A549 (cell line): ENCODE results near the gene RAD18. TPM values are rescaled to one million over a fixed set of nuclear protein-coding genes. Genes with fewer than 3 reads are reported as not detected.

Source experiments
- ATAC-seq, 2 experiments: fragments of 200-7000 bp in 1 of 2; fragments of >200 bp in 1 of 2; cut with Nextera tagmentation in 1 of 2; cut with Tn5 transposase in 1 of 2; 3 replicates each; pipeline versions ENCODE4 v1.8.0 to v1.9.1; 2018 to 2020; ENCODE audit warnings: mild to moderate bottlenecking in 1 of 2, moderate library complexity in 1 of 2
- CTCF ChIA-PET: fragments of 300-600 bp; sonication (Branson Sonifier 250); formaldehyde crosslinking; extraction: SDS; loops from one replicate; lab custom pipeline; 2021; ENCODE audit warnings: antibody characterized with exemption, inconsistent platforms; lab: Yijun Ruan, JAX
- POLR2A ChIA-PET: fragments of 350-600 bp; formaldehyde crosslinking; extraction: SDS; loops from one replicate; lab custom pipeline; 2021; ENCODE audit warnings: antibody characterized with exemption, inconsistent platforms; lab: Yijun Ruan, JAX
- DNase-seq, 2 experiments: peaks; one replicate each; pipeline versions ENCODE4 v3.0.0 to v3.0.0-alpha.2; 2011 to 2016; ENCODE audit warnings: low read depth in 1 of 2, low spot score in 1 of 2
- FAIRE-seq: peaks from 2 replicates; lab custom pipeline; 2011; peaks lifted over from hg19 to GRCh38; lab: Jason Lieb, UNC
- H3K27ac ChIP-seq, 2 experiments: fragments of >200 bp; sonication (Bioruptor Twin); formaldehyde crosslinking; 3 replicates each; pipeline ENCODE4 v1.5.1; 2016 to 2017
- H3K4me1 ChIP-seq: fragments of >200 bp; sonication (Bioruptor Twin); formaldehyde crosslinking; 3 replicates; pipeline ENCODE4 v1.6.1; 2016
- H3K4me2 ChIP-seq: fragments of >200 bp; sonication (Bioruptor Twin); formaldehyde crosslinking; 3 replicates; pipeline ENCODE4 v1.6.1; 2016
- H3K4me3 ChIP-seq: fragments of >200 bp; sonication (Bioruptor Twin); formaldehyde crosslinking; 3 replicates; pipeline ENCODE4 v1.5.1; 2016
- H3K9me3 ChIP-seq: fragments of >200 bp; sonication (Bioruptor Twin); formaldehyde crosslinking; 3 replicates; pipeline ENCODE4 v1.6.1; 2016
- CBX2 ChIP-seq: fragments of 200-600 bp; sonication (generic); IDR thresholded peaks from 2 replicates; pipeline ENCODE4 v1.6.1; 2016; ENCODE audit warnings: low read depth, mild to moderate bottlenecking, borderline replicate concordance
- CHD2 ChIP-seq: fragments of 150-350 bp; IDR thresholded peaks from 2 replicates; pipeline ENCODE4 v1.6.1; 2014; ENCODE audit warnings: low read length; ENCODE audit not compliant: partially characterized antibody
- CHD4 ChIP-seq: fragments of 200-600 bp; sonication (generic); IDR thresholded peaks from 2 replicates; pipeline ENCODE4 v1.6.1; 2016; ENCODE audit warnings: antibody characterized with exemption, mild to moderate bottlenecking, borderline replicate concordance
- E2F6 ChIP-seq: IDR thresholded peaks from 2 replicates; pipeline ENCODE4 v1.6.1; 2012; ENCODE audit warnings: low read depth, borderline replicate concordance
- EHF ChIP-seq: fragments of 250-450 bp; sonication (Bioruptor Pico); IDR thresholded peaks from 2 replicates; pipeline ENCODE4 v1.5.0; 2020; ENCODE audit warnings: mild to moderate bottlenecking
- FOSL2 ChIP-seq, 2 experiments: fragments of 450-650 bp in 1 of 2; fragments of >200 bp in 1 of 2; sonication (Bioruptor Twin) in 1 of 2; formaldehyde crosslinking; IDR thresholded peaks; 2 replicates each; pipeline versions ENCODE4 v1.5.0 to v1.6.1; 2016 to 2020; ENCODE audit warnings: mild to moderate bottlenecking in 1 of 2, moderate library complexity in 1 of 2
- FOXS1 ChIP-seq: fragments of 250-450 bp; sonication (Bioruptor Pico); IDR thresholded peaks from 2 replicates; pipeline ENCODE4 v1.5.0; 2020; ENCODE audit warnings: mild to moderate bottlenecking, moderate library complexity
- GATA3 ChIP-seq: IDR thresholded peaks from 2 replicates; pipeline ENCODE4 v1.6.1; 2012; ENCODE audit warnings: borderline replicate concordance
- HDAC2 ChIP-seq: fragments of 200-600 bp; sonication (generic); IDR thresholded peaks from 2 replicates; pipeline ENCODE4 v1.6.1; 2016
- HES2 ChIP-seq: fragments of >200 bp; sonication (Bioruptor Twin); formaldehyde crosslinking; IDR thresholded peaks from 2 replicates; pipeline ENCODE4 v1.6.1; 2016
- HMGXB4 ChIP-seq: fragments of 250-450 bp; sonication (Bioruptor Pico); IDR thresholded peaks from 2 replicates; pipeline ENCODE4 v1.5.0; 2021; ENCODE audit warnings: mild to moderate bottlenecking, moderate library complexity, borderline replicate concordance
- HOXB13 ChIP-seq: fragments of 250-450 bp; sonication (Bioruptor Pico); IDR thresholded peaks from 2 replicates; pipeline ENCODE4 v1.5.0; 2020; ENCODE audit warnings: low read depth, mild to moderate bottlenecking, moderate library complexity
- HOXB5 ChIP-seq: fragments of 250-450 bp; sonication (Bioruptor Pico); IDR thresholded peaks from 2 replicates; pipeline ENCODE4 v1.5.0; 2020; ENCODE audit warnings: mild to moderate bottlenecking, moderate library complexity
- MYC ChIP-seq: IDR thresholded peaks from 2 replicates; pipeline ENCODE4 v1.6.1; 2012; ENCODE audit warnings: mild to moderate bottlenecking, inconsistent platforms, low read length, improper control_type of control experiment, borderline replicate concordance
- PHF8 ChIP-seq: fragments of 200-600 bp; sonication (generic); IDR thresholded peaks from 2 replicates; pipeline ENCODE4 v1.6.1; 2016; ENCODE audit warnings: low read depth, mild to moderate bottlenecking, antibody characterized with exemption, moderate library complexity, borderline replicate concordance
- POLR2A ChIP-seq: IDR thresholded peaks from 2 replicates; pipeline ENCODE4 v1.6.1; 2012; ENCODE audit warnings: mild to moderate bottlenecking, low read length
- POLR2AphosphoS2 ChIP-seq: conservative IDR thresholded peaks from 2 replicates; pipeline ENCODE4 v1.6.1; 2012; ENCODE audit warnings: low read length, improper control_type of control experiment, inconsistent platforms
- RARB ChIP-seq: fragments of 250-450 bp; sonication (Bioruptor Pico); IDR thresholded peaks from 2 replicates; pipeline ENCODE4 v1.8.0; 2021; ENCODE audit warnings: mild to moderate bottlenecking, moderate library complexity
- REST ChIP-seq: fragments of 200-600 bp; sonication (generic); IDR thresholded peaks from 2 replicates; pipeline ENCODE4 v1.6.1; 2016; ENCODE audit warnings: antibody characterized with exemption, mild to moderate bottlenecking, moderate library complexity
- ZC3H11A ChIP-seq: fragments of 450-650 bp; IDR thresholded peaks from 2 replicates; pipeline ENCODE4 v1.6.1; 2014; ENCODE audit warnings: antibody characterized with exemption, mild to moderate bottlenecking
- ZFP36 ChIP-seq: fragments of 450-650 bp; IDR thresholded peaks from 2 replicates; pipeline ENCODE4 v1.6.1; 2014; ENCODE audit warnings: borderline replicate concordance; ENCODE audit not compliant: partially characterized antibody
- ZNF302 ChIP-seq: fragments of 250-450 bp; sonication (Bioruptor Pico); IDR thresholded peaks from 2 replicates; pipeline ENCODE4 v1.9.0; 2021; ENCODE audit warnings: inconsistent platforms, mild to moderate bottlenecking, moderate library complexity
- WGBS: methylation state at CpG from one replicate; pipeline ENCODE4 v1.1.6; 2017; ENCODE audit errors: missing lambda C conversion rate; 5-methylcytosine and 5-hydroxymethylcytosine counted together
- polyA plus RNA-seq, 4 experiments: library from polyadenylated mRNA; depleted of rRNA in 3 of 4; stranded (reverse); fragments of >200 nt; fragmentation: RNase III in 1 of 4; extraction: RNeasy Plus Mini Kit Qiagen cat#74134 plus additional on column Dnase treatment in 1 of 4; gene quantifications; 2 replicates in 3 of 4; 3 replicates in 1 of 4; pipeline ENCODE4 v1.2.3, GENCODE V29; 2011 to 2017

RAD18 gene
- polyA plus RNA-seq, 2 of the 4 experiments (the other 2 are of a cell fraction): 11.8 to 23.2 TPM

- Histone ChIP-seq H3K27ac (peak overlapping the region in 1 of 2 experiments; percentile 52; a peak in 4 of 6 replicates), H3K4me3 (no peak overlapping the region), H3K9me3 (no peaks in the 10 kb centered on the region), H3K4me1 (peaks cover 31% of the 10 kb centered on the region), H3K4me2 (no peak overlapping the region)
- 76% methylated on average over 3 of the region's 3 CpGs for WGBS
- TF ChIP-seq CHD4 (no peak), HOXB13 (CRISPR knock-in tag) (no peak), RARB (no peak), POLR2A (no peak), ZC3H11A (no peak), REST (no peak)
- ChIA-PET CTCF (interaction anchor here (6.1 kb wide), 1 partner anchor 98 kb away, joined by 56 read pairs; the partner anchor contains the start of gene OXTR), POLR2A (no interaction called here)
- DNase-seq: no peak
- ATAC-seq: no peak
- FAIRE-seq: no peak
Observed at GRCh38 chr3:8867646-8868045, 95.6 kb downstream of the RAD18 start.

GRCh38 chr3:8865697-8866096 lies 97.6 kb downstream of the RAD18 start:
- 80% methylated on average over 4 of the region's 4 CpGs for WGBS
- POLR2A ChIA-PET: no interaction called here
- no peak for FAIRE-seq

More at GRCh38 chr3:8865697-8866096, 97.6 kb downstream of the RAD18 start:
- DNase-seq (no peak), ATAC-seq (no peak)
- Histone ChIP-seq H3K4me3 (no peak overlapping the region), H3K9me3 (no peaks in the 10 kb centered on the region), H3K4me1 (peaks cover 23% of the 10 kb centered on the region), H3K27ac (peak overlapping the region in 1 of 2 experiments; percentile 29; a peak in 1 of 6 replicates), H3K4me2 (no peak overlapping the region)
- CTCF ChIA-PET: interaction anchor here (1.5 to 1.9 kb wide), 3 partner anchors 12 to 183 kb away, joined by 4 to 10 read pairs (median 5); partner anchors contain the start of gene OXTR
- TF ChIP-seq HES2: no peak
- TF ChIP-seq POLR2A: no peak
- no peak for TF ChIP-seq HDAC2
- no peak for TF ChIP-seq POLR2AphosphoS2
- TF ChIP-seq CHD2: no peak
- TF ChIP-seq PHF8: no peak
- no peak for TF ChIP-seq ZFP36
- TF ChIP-seq ZNF302 (CRISPR knock-in tag): no peak
- no peak for TF ChIP-seq E2F6
- no peak for TF ChIP-seq EHF (CRISPR knock-in tag)
- no peak for TF ChIP-seq GATA3
- no peak for TF ChIP-seq CBX2
- no peak for TF ChIP-seq HOXB5
- TF ChIP-seq FOXS1 (CRISPR knock-in tag): no peak
- TF ChIP-seq MYC: no peak
- no peak for TF ChIP-seq FOSL2 (IDR thresholded peaks at IDR 0.05)
- TF ChIP-seq FOSL2 (CRISPR knock-in tag; IDR thresholded peaks at IDR 0.05): no peak
- TF ChIP-seq HMGXB4 (CRISPR knock-in tag): no peak
